AML-193 (cell line): ENCODE results near the gene DIPK2B.

ENCODE experiments used
- DNase-seq, 2 experiments: peaks; one replicate each; lab custom pipeline; 2025; lab: John Stamatoyannopoulos, UW

The DIPK2B gene

DNA sequence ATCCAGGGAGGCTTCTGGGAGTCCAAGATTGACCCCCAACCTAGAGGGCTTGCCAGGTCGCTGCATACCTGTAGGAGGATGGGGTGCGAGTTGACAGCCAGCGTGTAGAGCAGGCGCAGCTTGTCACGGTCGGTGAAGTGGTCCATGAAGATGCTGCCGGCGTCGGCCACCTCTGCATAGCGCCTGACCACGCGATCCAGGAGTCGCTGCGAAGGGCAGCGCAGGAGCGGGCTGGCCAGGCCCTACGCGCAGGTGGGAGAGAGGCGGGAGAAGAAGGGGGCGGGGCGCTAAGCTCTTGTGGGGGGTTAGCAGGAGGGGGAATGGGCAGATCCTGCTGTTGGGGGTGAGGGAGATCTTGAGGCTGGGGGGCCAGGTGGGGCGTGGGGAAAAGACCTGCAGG lies 43.0 kb downstream of the DIPK2B start:
- DNase-seq: no peak

DNA sequence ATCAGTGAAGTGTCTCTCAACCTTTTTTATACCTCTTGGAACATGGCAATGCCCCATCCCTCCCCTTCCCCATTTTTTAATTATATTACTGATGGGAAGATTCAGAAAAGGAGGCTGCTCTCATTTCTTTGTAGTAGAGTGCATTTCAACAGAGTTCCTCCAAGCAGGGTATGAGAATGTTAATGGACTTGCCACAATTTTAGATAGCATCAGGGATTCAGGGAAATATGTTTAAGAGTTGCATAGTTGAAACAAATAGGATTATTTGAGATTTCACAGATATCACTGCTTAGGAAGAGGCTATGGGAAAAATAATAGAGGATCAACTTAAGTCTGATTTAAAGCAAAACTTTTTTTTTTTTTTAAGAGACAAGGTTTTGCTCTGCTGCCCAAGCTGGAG lies 46.2 kb downstream of the DIPK2B start:
- DNase-seq: no peak

DNA sequence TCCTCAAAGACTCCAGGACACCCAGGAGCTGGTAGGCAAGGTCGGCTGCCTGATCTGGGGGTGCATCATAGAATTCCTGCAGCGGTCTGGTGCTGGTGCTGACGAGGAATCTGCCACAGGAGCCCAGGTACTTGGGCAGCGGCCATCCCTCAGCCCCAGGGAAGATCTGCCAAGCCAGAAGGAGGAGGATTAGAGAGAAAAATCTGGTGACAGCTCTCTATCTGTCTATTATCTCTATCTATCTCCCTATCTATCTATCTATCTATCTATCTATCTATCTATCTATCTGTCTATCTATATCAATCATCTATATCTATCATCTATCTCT lies 46.7 kb downstream of the DIPK2B start:
- DNase-seq: no peak
